Femur (tissue), 1 donor: Measurements from ENCODE around the gene FIGLA.

Source experiments
- DNase-seq: peaks from one replicate; pipeline ENCODE4 v3.0.0-alpha.2; 2017

FIGLA gene

GRCh38 chr2:70771446-70771845, 19.0 kb downstream of the FIGLA start:
- DNase-seq = no peak

- DNase-seq = no peak
Measured at GRCh38 chr2:70769450-70769849, 21.0 kb downstream of the FIGLA start.

GRCh38 chr2:70768590-70769085, 21.8 kb downstream of the FIGLA start:
- no peak for DNase-seq

DNA sequence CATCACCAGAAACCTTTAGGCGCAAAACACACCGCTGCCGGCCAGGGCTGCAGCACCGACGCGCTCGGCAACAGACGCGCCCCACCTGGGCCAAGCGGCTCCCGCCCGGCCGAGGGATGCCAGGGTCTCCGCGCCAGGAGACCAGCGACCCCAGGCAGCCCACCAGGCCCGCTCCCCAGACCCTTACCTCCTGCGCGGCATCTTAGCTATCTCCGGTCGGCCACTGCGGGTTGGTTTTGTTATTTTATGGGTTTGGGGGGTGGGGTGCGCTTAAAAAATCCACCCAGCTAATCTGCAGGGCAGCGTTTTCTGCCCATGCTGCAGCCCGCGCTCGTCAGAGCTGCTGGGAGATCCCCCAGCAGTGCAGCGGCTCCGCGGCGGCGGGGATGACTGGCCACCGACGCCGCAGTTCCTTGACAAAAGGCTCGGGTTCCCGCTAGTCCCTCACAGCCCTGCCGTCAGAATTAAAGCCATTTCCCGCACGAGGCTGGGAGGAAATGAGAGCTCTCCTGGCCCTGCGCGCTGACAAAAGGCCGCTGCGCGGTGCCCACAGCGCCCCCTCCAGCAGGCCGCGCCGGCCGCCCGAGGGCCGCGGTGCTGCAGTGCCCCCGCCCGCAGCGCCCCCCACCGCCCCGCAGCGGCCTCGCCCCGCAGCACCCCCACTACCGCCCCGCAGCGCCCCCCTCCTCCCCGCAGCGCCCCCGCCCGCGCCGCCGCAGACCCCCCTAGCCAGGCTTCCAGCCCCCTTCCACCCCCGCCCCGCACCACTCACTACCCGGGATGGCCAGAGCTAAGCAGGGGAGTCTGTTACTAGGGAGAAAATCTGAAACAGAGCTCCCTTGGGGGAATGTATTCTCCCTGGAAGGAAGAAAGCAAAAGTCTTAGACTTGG, 22.5 kb downstream of the FIGLA start, which contains the start of gene ADD2:
TSS of gene ADD2 (minus strand) at position 502 of the 891 bp plus-strand sequence. CDS start 61,792 bp downstream, outside the sequence.
- peak; percentile 51 for DNase-seq

- peak; percentile 21 for DNase-seq
Measured at GRCh38 chr2:70767079-70767698, 23.3 kb downstream of the FIGLA start.

GRCh38 chr2:70766357-70767078, 23.9 kb downstream of the FIGLA start:
- DNase-seq = no peak

GRCh38 chr2:70765507-70765906, 24.9 kb downstream of the FIGLA start:
- no peak for DNase-seq

DNA sequence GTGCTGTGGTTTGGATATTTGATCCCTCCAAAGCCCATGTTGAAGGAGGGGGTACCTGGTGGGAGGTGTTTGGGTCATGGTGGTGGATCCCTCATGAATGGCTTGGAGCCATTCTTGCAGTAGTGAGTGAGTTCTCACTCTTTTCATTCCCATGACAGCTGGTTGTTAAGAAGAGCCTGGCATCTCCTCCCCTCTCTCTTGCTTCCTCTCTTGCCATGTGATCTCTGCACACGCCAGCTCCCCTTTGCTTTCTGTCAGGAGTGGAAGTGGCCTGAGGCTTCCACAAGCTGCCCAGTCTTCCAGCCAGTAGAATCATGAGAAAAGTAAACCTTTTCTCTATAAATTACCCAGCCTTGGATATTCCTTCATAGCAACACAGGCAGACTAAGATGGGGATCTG, 31.0 kb downstream of the FIGLA start:
- no peak for DNase-seq

- DNase-seq = no peak
Measured at GRCh38 chr2:70757966-70758365, 32.5 kb downstream of the FIGLA start.

GRCh38 chr2:70757360-70757759, 33.1 kb downstream of the FIGLA start:
- DNase-seq = no peak

GRCh38 chr2:70756128-70756527, 34.3 kb downstream of the FIGLA start:
- DNase-seq = no peak

GRCh38 chr2:70753902-70754301, 36.5 kb downstream of the FIGLA start:
- no peak for DNase-seq

DNA sequence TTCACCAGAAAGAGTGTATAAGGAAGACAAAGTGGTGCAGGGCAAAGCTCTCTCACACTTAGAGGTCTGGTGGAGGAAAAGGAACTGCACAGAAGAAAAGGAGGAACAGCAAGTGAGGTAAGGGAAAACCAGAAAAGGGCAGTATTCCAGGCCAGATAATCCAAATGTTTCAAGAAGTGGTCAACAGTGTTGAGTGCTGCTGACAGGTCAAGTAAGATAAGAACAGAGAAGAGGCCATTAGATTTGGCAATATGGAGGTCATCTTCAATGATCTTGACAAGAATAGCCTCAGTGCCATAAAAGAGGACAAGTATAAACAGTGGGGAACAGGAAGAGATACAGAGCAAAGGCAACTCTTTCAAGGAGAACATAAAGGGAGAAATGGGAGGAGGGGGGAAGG, 37.4 kb downstream of the FIGLA start:
- no peak for DNase-seq

DNA sequence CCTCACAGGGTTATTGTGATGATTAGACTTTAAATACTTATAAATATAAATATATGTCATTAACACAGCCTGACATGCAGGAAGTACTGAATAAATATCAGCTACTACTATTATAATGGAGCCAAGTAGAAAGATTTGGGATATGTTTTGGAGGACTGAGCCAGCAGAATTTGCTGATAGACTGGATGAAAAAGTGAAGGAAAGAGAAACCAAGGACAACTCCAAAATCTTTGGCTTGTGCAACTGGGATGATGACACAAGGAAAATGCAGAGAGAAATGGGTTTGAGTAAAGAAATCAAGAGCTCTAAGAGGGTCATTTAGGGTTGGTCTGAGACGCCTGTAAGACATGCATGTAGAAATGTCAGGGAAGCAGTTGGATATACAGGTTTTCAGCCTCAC, 38.0 kb downstream of the FIGLA start:
- DNase-seq = no peak

DNA sequence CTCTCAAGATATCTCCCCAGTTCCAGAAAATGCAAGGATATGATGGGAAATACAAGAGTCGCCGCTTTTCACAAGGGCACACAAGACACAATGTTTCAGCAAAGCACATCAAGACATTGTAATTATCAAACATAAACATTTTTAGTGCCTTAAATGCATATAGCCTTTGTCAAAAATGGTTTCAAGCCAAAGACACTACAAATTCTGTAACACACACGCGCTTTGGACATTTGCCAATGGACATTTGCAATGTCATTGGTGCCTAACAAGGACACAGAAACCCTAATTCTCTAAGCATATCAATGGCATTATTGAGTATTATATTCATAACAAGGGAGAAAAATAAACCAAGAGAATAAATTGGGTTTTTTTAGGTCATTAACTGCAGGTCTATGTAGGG, 38.6 kb downstream of the FIGLA start:
- no peak for DNase-seq

DNA sequence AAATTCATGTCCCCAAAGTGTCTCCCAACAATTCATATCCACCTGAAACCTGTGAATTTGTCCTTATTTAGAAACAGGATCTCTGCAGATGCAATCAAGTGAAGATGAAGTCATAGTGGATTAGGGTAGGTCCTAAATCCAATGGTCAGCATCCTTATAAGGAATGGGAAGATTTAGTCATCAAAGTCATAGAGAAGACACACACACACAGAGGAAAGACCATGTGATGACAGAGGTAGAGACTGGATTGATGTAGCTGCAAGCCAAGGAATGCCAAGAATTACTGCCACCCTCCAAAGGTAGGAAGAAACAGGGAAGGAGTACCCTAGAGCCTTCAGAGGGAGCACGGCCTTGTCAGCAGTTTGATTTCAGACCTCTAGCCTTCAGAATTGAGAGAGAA, 40.1 kb downstream of the FIGLA start:
- DNase-seq = no peak

- DNase-seq = no peak
Measured at GRCh38 chr2:70748002-70748784, 42.2 kb downstream of the FIGLA start.

- no peak for DNase-seq
Measured at GRCh38 chr2:70747284-70747683, 43.2 kb downstream of the FIGLA start.

DNA sequence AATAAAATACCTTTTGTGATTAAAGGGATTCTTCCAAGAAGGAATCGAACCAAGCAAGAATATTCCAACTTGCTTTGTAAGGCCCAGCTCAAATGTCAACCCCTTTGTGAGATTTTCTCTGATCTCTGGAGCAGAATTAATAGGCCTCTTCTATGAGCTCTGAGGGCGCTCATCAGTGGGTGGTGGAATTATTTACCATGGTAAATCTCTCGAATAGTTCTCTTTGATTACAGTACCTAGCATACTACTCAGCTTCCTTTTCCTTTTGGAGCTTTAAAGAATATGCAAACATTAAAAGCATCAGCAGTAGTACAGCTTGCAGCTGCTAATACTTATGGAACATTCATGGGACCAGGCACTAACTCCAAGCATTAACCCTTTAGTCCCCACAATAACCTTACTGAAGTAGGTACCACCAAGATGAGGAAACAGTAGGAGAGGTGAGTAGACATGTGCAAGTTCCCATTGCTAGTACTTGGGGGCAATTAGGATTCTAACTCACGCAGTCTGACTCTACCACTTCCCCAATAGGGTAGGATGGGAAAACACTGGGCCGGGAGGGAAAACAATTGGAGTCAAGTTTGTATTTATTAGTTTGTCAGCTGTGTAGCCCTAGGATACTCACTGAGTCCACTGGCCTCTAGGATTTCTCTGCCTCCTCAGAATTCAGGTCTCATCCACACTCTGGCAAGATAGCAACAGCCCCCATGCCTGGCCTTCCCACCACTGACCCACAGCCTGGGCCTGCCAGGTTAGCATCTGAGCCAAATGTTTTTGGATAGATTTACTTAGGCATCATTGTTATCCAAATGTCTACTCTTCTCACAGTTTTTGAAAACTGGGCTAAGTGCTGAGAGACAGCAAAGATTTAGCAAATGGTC, 44.1 kb downstream of the FIGLA start:
- DNase-seq = no peak

GRCh38 chr2:70745276-70745825, 45.1 kb downstream of the FIGLA start:
- no peak for DNase-seq

DNA sequence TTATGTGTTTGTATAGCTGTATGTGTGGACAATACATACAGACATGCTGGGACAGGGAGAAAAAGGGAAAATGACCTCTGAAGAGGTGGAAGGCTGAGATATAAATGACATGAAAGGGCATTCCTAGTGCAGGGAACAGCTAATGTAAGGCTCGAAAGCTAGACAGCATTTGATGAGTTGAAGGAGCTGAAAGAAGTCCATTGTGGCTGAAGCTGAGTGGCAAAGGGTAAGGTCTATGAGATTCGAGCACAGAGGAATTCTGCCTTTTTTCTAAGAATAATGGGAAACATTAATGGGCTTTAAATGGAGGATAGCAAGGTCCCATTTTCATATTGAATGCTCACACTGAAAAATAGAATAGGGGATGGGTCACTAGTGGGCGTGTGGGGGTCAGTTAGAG, 46.0 kb downstream of the FIGLA start:
- DNase-seq = no peak
